NCI-H510A treated with DMSO at 0.1 percent for 48 hours (cell line): ENCODE measurements around the gene ALCAM.
"Not testable (repeated sequence)": the region's sequence is repeated elsewhere in the genome, so short reads cannot be mapped to it uniquely, and the experiment has no call there.

Experiments
- DNase-seq: peaks from one replicate; lab custom pipeline; 2025; lab: John Stamatoyannopoulos, UW

Gene ALCAM

DNA sequence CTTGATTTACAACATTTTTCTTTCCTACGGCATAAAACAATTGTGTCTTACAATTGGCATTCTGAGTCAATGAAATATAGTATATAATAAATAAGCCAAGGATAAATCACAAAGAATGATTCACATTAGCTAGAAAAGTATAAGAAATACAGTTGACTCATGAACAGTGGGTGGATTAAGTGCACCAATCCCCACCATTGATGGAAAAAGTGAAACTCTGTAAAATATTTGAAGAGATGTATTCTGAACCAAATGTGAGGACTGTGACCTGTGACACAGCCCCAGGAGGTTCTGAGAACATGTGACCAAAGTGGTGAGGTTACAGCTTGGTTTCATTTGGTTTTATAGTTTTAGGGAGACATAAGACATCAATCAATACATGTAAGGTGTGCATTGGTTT, 227.5 kb downstream of the ALCAM start:
- DNase-seq, result no peak

DNA sequence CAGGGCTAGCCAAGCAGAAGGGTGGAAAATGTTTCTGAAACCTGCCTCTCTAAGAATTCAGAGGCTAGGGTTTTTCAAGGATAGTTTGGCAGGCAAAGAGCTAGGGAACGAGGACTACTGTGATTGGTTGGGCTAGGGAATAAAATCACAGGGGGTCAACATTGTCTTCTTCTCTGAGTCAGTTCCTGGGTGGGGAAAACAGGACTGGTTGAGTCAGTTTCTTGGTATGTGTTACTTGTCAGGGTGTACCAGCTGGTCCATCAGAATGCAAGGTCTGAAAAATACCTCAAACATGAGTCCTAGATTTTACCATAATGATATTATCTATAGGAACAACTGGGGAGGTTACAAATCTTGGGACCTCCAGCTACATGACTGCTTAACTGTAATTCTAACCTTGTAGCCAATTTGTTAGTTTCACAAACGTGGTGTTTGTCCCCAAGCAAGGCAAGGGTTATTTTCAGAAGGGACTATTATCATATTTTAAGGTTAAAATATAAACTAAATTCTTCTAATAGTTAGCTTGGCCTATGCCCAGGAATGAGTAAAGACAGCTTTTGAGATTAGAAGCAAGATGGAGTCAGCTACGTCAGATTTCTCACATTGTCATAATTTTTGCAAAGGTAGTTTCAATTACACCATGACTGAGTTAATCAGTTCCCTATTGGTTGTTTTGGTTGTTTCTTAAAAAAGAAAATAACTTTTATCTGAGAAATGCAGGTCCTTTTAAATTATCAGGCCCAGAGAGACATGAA, 231.5 kb downstream of the ALCAM start:
- DNase-seq, result no peak

DNA sequence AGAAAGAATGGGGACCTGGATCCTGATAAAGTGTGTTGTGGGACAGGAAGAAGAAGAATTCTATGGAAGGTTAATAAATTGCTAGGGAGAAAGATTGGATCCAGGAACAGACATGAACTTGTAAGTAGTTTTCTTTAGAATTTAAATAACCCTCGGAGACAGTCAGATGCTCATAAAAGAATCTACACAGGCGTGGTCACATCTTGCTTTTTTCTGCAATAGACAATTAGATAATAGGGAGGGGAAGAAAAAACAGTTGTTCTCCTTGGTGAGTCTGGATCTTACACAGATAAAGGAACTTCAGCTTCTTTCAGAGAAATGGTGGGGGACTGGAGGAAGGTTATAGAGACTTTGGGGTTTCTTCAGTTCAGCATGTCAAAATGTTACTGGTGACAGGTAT, 232.6 kb downstream of the ALCAM start:
- DNase-seq, result no peak

DNA sequence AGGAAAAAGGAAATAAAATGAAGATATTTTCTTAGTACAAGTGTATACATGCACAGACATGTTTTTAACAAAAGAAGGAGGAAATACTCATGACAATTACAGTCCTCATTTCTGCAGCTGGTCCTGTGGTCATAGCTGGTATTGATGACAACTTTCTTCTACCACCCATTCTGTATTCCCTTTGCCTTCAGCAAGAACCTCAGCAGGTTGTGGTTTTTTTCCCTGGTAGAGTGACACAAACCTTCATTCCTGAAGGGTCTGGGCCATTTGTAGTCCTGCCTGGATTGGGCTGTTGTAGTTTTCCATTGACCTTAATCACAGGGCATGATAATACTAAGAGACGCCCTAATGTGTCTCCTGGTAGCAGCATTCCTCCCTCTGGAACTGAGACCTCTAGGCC, 235.0 kb downstream of the ALCAM start:
- DNase-seq, result not testable (repeated sequence)

DNA sequence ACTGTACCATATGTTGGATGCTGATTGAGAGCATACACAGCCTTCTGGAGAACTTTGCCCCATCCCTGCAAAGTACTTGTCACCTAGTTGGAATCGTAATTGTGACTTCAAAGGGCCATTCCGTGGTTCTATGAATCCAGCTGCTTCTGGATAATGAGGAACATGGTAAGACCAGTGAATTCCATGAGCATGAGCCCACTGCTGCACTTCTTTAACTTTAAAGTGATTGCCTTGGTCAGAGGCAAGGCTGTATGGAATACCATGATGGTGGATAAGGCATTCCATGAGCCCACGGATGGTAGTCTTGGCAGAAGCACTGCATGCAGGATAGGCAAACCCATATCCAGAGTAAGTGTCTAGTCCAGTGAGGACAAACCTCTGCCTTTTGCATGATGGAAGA, 235.6 kb downstream of the ALCAM start:
- DNase-seq, result not testable (repeated sequence)

DNA sequence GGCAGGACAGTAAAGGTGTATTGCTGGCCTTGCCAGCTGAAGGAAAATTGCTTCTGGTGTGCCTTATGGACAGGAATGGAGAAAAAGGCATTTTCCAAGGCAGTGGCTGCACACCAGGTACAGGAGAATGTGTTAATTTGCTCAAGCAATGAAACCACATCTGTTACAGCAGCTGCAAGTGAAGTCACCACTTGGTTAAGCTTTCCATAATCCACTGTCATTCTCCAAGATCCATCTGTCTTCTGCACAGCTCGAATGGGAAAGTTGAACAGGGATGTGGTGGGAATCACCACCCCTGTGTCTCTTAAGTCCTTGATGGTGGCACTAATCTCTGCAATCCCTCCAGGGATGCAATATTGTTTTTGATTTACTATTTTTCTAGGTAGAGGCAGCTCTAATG, 236.8 kb downstream of the ALCAM start:
- DNase-seq, result not testable (repeated sequence)

DNA sequence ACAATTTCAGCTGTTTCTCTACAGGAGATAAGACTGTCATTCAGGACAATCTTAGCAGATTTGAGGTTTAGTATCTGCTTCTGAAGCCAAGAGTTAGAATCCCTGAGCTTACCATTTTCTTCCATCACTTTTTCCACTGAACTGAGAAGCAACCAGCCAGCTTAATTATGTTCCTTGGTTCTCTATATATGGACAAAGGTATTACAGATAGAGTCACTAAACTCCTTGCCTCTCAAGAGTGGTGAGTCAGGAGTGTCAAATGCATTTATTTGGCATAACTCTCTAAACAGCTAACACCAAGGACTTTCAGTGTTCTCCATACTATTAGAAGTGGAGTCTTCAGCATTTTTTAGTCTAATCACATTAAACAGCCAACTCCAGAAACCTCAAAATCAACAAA, 239.3 kb downstream of the ALCAM start:
- no peak for DNase-seq

DNA sequence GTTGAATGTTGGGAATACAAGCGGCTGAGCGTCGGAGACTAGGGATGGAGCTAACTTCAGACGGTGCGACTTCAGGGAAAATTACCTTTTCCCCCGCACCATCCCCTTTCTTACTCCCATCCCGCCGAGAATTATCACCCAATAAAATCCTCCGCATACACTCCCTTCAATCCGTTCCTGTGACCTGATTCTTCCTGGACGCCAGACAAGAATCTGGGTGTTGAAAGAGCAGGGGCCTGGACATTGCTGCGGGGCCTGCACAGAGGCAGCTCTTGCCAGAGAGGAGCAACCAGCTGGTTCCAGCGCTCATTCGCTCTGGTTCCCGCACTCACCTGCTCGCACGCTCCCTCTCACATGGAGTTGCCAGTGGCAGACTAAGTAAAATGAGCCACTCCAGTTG, 241.9 kb downstream of the ALCAM start:
- DNase-seq, result no peak

DNA sequence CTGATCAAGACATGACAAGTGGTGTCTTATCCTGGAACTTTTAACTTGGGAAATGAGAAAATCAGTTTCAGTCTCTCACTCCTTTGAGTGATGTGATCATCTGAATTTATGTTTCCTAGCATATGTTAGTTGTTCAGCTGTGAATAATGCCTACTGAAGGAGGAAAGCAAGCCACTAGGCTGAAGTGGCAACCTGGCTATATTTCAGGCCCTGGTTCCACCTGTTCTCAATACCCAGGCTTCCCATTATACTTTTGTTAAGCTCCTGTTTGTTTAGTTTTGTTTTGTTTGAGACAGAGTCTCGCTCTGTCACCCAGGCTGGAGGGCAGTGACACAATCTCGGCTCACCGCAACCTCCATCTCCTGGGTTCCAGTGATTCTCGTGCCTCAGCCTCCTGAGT, 243.8 kb downstream of the ALCAM start:
- DNase-seq, result peak; percentile 15

DNA sequence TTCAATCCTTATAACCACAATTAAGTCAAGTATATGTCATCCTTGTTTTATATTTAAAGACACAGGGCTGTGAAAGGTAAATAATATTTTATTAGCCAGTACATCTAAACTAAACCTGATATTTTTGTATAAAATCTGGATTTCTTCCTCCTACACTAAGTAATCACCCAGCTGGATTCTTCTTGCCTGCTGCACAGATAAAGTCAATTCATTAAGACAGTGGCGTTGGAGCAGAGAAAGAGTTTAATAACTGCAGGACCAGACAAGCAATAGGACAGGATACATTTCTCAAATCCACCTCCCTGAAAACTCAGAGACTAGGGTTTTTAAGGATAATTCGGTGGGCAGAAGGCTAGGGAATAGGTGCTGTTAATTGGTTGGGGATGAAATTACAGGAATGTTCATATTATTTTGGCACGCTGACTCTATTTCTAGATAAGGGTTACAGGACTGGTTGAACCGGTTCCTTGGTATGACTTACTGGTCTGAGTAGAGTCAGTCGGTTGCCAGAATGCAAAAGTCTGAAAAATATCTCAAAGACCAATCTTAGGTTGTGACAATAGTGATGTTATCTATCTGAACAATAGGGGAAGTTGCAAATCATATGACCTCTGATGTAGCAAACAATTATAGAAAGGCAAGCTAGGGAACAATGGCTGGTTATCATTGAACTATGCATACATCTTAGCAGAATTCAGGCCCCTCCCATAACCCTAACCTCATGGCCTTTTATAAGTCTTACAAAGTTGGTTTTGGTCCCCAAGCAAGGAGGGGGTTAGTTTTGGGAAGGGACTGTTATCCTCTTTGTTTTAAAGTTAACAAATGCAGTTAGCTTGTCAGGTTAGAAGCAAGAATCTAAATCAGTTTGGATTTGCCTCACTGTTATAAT, 244.8 kb downstream of the ALCAM start:
- DNase-seq, result peak; percentile 38

DNA sequence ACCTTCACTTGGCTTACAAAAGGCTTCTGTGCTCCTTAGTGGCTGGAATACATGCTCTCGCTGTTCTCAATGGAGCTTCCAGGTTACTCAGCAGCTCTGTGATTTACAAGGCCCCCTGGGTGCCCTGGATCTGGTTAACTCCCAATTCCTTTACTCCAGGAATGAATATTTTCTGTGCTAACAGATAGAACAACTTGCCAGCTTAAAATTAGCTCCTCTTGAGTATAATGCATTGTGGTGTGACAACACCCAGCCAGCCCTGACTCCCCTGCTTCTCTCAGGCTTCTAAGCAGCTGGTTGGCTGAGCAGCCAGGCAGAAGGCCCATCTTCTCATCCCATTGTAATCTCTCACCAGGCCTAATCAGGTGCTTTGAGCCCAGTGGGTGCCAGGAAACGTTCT, 246.4 kb downstream of the ALCAM start:
- no peak for DNase-seq

DNA sequence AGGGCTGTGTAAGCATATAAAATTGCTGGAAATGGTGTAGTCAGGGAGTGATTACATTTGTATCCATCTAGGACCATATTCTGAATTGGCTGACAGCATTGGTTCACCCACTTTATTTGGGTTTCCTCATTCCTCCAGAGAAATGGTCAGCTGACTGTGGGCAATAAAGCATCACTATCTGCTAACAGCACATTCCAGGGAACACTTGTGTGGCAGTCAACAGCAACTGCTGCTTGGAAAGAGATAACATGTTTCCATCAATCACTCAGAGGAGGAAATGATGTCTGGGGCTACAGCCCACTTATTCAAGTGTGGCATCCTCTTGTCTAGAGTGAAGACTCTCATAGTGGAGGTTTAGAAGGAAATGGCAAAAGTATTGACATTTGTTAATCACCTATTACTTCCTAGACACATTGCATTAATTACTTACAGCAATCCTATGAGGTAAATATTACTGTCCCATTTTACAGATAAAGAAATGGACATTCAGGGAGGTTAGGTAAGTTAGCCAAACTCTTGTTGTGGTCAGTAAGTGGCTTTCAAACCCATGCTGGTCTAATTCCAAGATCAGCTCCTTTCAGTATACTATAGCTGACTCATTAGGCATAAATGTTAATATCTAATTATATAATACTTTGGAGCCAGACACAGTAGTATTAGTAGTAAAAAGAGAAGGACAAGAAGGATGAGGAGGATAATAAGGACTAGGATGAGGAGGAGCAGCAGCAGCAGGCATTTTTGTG, 247.8 kb downstream of the ALCAM start:
- no peak for DNase-seq

DNA sequence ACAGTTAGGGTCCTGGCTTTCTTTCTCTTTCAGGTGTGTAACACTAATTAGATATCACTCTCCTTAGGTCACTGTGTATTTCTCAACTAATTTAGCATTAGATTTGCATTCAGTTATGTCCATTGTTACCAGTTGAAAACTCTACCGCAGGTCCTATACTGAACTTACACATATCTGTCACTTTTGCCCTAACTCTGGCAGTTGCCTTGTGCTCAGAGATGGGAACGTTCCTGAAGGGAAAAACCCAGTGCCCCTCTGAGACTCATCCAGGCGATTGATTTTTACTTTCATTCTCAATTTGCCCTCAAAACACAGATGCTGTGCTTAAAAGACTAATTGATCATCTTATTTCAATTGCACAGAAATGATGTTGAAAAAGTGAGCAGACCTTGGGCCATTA, 249.1 kb downstream of the ALCAM start:
- DNase-seq, result no peak

DNA sequence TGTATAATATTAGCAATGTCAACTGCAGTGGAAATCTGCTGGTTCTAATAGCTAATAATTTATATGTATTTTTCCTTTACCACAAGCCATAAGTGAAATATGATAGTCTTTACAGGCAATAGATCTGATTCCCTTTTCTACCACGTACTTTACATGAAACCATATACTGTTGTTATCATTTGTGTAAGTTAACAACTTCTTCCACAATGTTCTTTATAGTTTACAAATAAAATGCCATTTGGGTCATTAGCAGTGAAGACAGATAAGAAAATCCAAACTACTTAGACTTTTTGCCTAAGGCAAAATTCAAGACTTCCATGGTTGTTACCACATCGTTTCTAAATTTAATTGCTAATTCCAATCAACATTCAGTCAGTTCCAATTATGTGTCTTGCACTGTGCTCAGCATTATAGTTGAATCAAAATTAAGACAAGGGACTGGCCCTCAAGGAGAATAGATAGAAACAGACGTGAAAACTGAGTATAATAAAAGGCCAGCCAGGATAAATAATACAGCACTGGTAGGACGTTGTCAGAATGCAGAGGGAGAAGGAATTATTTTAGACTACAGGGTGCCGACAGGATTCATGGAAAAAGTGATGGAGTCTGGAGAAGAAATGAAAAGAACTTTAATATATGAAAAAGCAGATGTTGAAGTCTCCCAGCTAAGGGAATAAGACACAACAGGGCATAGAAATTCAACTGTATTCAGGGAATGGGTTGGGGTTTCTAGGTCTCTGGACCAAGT, 249.8 kb downstream of the ALCAM start:
- no peak for DNase-seq

DNA sequence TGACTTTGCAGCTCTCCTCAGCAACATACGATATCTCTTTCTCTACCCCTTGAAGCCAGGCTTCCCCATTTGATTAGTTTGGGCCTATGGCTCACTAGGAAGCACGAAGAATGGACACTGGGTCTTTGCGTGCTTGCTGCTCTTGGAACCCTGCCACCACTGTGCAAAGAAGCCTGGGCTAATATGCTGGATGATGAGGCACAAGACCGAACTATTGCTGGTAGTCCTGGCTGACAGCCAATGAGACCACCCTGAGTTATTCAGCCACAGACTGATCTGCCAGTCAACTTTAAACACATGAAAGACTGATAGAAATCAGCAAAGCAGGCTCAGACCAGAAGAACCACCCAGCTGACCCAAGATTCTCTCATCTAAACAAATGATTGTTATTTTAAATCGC, 251.8 kb downstream of the ALCAM start:
- DNase-seq, result no peak

DNA sequence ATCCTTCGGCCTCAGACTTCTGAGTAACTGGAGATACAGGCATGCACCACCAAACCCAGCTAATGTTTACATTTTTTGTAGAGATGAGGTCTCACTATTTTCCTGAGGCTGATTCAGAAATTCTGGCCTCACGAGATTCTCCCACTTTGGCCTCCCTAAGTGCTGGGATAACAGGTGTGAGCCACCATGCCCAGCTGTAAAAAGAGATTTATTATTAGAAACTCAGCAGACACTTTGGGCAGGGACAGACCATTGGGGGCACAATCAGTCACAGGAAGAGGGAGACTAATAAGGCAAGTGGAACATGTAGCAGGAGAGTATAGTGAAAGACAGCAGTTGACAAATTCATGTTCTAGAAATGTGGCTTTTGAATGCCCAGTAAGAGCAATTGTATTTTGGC, 252.9 kb downstream of the ALCAM start:
- DNase-seq, result no peak

DNA sequence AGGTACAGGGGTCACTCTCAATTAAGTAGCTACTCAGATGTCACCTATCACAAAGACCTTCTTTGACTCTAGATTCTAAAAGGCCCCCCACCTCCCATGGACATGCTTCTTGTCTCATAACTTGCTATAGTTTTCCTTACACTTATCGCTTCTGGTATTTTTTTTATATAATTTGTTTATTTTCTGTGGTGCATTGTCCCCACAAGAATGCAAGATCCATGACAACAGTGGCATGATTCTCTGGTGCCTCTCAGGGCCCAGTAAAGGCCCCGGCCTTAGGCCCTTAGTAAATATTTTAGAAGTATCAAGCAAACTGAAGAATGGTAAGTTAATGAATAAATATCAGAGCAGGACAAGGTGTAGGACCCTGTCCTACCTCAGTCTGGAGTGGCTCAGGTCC, 253.5 kb downstream of the ALCAM start:
- no peak for DNase-seq

DNA sequence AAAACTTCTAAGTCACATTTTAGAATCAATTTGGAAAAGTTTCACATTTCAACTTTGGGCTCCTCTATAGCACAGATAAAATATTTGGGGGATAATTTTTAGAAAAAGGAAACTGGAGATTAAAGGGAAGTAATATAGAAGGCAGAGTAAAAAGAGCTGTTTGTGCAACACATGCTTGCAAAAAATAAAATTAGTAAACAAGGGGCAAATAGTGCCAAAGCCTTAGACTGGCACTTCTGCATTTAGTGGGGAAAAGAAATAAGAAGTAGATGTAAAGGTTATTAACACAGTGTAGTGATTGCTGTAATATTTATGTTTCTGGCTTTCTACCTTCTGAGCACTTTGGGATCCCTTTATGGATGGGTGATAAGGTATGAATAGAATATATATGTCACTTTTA, 255.5 kb downstream of the ALCAM start:
- DNase-seq, result no peak
